NCI-H2171 treated with DMSO at 0.1 percent for 48 hours (cell line): ENCODE measurements around the gene SLC30A3.
"Not testable (repeated sequence)": the region's sequence is repeated elsewhere in the genome, so short reads cannot be mapped to it uniquely, and the experiment has no call there.

Experiments
- DNase-seq: peaks from one replicate; lab custom pipeline; 2025; lab: John Stamatoyannopoulos, UW

Gene SLC30A3

GRCh38 chr2:27284996-27285395, 22.1 kb upstream of the SLC30A3 start:
- DNase-seq = no peak

DNA sequence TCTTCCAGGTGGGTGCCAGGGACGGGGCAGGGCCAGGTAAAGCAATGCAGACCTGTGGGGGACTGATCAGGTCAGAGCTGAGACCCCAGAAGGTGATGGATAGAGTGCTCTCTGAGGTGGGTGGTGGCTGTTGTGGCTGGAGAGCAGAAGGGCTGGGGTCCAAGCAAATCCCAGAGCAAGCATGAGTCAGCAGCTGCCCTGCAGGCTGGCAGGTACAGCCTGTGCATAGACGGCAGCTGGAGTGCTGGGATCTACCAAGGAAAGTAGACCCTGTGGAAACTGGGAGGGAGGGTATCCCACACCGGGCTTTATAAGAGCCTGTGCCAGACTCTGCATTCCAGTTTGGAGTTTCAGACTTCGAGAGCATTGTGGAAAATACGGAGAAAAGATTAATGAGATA, 20.0 kb upstream of the SLC30A3 start:
- DNase-seq = peak; percentile 29

- no peak for DNase-seq
These were observed 19.2 kb upstream of the SLC30A3 start, which contains the start of gene TRIM54 for GRCh38 chr2:27281855-27282559. TRIM54 (plus strand) TSS chr2:27282429; CDS start chr2:27282732, 303 bp downstream.

DNA sequence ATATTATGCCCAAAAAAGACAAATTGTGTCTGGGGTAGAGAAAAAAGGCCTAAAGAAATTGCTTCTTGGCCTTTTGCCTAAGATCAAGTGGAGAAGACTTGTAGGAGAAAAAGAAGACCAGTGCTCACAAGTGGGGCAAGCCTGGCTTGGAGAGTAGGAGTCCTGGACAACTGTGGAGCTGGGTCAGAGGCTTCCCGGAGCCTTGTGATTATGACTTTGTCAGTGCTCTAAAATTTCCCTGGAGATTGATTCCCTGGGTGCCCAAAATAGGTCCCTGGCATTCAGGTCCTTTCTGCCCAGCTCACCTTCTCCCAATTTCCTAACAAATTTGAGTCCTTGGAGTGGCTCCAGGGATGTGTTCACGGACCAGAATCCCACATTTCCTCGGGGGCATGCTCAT, 18.6 kb upstream of the SLC30A3 start:
- DNase-seq = no peak

DNA sequence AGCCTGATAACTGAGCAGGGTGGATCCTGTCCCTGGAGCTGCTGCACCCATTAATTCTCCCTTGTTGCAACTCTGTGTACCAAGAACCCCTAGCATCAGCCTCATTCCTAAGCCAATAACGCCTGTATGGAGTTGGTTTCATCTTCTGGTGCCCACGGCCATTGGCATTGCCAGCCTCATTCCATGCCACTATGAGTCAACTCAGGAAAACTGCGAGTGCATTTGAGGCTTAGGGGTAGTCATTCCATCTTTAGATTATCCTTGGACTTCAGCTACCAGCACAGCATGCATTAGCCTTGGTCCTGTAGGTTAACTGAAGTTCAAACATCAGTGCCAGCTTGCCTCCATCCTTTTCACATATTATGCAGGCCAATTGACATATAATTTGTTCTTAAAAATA, 18.0 kb upstream of the SLC30A3 start:
- no peak for DNase-seq

DNA sequence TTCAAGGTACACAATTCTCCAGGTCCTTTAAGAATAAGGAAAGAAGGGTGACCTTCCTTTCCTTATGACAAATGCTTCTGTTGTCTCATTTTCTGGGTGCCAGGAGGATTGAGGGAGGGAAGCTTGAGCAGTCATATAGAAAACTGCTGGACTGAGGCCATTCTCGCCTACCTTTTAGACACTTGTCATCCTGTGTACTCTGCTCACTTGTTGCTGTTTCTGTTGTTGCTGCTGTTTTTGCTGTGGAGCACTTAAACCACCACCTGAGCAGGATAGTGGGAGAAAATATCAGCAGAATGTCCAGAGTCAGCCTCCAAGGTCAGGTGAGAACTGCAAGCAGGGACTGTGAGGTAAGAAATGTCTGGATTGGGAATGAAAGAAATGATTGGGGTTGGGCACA, 15.2 kb upstream of the SLC30A3 start:
- no peak for DNase-seq

DNA sequence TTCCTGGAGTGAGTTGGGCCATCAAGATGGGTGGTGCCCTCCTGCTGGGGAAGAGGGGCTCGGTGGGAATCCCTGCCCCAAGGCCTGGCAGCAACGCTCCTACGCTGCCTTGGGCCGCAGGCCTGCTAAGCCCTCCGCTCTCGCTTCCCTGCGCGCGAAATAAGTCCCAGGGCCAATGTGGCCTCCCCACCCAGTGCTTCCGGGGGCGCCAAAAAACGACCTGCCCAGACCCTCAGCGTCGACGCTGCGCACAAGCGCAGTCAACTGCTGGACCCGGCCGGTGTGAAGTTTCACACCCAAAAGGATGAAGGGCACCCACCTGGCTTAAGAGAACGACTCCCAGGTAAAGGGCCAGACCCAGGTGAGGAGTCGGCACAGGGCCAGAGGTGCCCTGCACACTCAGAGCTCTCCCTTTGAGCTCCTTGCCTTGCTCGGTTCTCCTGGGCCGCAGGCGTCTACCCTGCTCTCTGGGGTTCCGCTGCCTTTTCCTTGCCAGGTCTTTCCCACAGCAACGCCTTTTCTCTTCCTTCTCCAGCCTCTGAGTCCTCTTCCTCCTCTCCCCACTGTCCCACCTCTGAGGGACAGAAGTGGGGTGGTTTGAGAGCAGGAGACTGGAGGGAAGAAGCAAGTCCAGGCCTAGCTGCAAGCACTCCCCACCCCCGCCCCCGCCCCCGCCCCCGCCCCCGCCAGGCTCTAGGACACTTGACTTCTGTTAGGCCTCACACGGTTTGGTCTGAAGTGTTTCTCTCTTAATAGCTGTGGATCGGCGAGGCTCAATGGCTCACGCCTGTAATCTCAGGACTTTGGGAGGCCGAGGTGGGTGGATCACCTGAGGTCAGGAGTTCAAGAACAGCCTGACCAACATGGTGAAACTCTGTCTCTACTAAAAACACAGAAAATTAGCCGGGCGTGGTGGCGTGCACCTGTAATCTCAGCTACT, 12.6 kb upstream of the SLC30A3 start, which contains the start of gene DNAJC5G:
DNAJC5G (plus strand) TSS at position 223 of the 940 bp plus-strand sequence. CDS start 1,296 bp downstream, outside the sequence.
- no peak for DNase-seq

- DNase-seq = not testable (repeated sequence)
These were observed 10.0 kb upstream of the SLC30A3 start for GRCh38 chr2:27272537-27273522.

- DNase-seq = no peak
These were observed 8.9 kb upstream of the SLC30A3 start for GRCh38 chr2:27271631-27272340.

- no peak for DNase-seq
These were observed 7.8 kb upstream of the SLC30A3 start for GRCh38 chr2:27270670-27271069.

DNA sequence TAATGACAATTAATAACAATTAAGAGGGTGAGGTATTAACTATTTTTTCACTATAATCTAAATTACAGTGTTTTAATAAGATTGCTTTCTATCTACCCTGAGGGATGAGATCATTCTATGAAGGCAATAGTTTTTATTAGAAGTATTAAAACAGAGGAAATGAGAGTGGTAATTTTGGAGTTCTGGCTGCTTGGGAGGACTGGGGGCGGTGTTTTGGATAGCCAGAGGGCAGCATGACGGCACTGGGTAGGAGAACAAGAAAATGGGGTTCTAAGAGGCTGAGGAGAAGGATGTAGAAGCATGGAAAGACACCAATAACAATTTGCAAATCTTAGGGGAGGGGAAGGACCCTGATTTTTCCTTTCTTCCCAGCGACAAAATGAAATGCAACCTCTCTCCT, 7.3 kb upstream of the SLC30A3 start:
- DNase-seq = no peak

DNA sequence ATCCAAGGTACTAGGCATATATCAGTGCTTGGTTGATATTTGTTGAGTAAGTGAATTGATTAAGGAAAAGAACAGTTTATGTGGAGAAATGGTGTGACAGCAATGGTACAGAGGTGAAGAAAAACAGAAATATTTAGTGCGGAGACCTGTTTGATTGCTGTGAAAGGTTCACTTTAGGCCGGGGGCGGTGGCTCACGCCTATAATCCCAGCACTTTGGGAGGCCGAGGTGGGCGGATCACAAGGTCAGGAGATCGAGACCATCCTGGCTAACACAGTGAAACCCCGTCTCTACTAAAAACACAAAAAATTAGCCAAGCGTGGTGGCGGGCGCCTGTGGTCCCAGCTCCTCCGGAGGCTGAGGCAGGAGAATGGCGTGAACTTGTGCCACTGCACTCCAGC, 5.4 kb upstream of the SLC30A3 start:
- DNase-seq = not testable (repeated sequence)

DNA sequence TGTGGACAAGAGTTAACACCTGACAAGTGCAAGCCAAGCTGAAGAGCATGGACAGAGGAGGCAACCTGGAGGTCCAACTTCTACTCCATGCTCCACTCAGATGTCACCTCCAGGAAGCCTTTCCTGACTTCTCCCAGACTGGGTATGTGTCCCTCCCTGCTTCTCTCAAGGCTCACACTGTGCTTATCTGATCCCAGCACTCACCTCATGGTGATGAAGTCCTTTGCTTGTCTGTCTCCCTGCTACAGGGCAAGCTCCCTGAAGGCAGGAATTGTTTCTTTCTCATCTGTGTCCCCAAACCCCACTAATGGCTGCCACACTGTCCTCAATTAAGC, 2.7 kb upstream of the SLC30A3 start:
- DNase-seq = no peak

GRCh38 chr2:27264753-27265535, 2.1 kb upstream of the SLC30A3 start:
- DNase-seq = peak; percentile 87

DNA sequence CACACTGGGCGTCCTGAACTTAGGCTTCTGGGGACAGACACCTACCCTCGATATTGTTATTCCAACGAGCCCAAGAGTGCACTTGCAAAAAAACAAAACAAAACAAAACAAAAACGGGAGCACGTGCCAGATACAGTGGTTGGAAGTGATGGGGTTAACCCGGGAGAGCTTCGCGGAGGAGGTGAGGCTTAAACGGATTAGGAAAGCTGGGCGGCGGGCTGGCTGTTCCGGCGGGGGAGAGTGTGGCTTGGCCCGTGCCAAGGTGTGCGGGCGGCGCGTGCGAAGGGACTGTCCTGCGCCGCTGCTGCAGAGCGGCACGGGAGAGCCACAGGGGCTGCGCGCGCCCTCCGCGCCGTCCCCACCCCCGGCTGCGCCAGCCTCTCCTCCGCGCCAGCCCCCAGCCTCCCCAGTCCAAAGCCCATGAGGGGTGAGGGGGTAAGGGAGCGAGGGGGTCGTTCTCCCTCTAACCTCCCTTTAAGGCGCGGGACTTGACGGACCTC, 1.5 kb upstream of the SLC30A3 start:
- DNase-seq = peak; percentile 48

GRCh38 chr2:27263287-27264252, 723 bp upstream of the SLC30A3 start:
- peak; percentile 48 for DNase-seq

DNA sequence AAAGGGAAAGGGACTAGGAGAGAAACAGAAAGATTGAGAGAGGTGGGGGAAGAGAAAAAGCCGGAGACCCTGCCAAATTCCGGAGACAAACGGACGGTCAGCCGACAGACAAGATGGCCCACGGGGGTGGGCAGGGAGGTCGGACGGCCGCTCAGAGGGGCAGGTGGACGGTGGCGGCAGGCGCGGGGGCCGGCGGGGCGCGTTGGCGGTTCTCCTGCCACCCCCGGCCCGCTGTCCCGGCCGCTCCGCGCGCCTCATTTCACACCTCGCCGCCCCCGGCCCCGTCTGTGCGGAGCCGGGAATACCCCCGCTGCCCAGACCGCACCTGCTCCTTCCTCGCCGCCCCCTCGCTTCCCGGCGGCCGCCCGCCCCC, 935 bp downstream of the SLC30A3 start:
- DNase-seq = no peak

GRCh38 chr2:27261241-27261925, 1.5 kb downstream of the SLC30A3 start:
- no peak for DNase-seq
